ENCODE data around the gene ZNF160. TPM values are rescaled to one million over a fixed set of nuclear protein-coding genes. Genes with fewer than 3 reads are reported as not detected.

Gene ZNF160
- total RNA-seq, 2 experiments from 2014 or later = 42.1 to 45.5 TPM

DNA sequence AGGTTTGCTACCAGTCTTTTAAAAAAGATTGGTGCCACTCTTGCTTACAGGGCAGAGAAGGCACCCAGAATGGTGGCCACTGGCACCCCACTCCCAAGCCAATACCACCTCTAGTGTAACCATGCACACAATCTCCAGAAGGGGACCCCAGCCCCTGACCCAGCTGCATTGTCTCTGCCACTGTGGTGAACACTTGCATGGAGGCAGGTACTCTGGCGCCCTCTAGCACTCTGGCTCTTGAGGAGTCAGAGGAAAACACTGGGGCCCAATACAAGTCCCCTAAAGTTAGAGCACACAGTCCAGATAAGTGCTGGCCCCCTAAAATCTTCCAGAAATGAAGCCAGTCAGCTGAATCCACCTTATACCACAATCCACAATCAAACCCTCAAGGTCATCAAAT lies 83.5 kb downstream of the ZNF160 start:
- Histone ChIP-seq H3K27ac (ENCODE audit: low read depth in 1 of 2, low read length in 2 of 2) (no peak overlapping the region), H3K4me3 (ENCODE audit: low read length) (no peak overlapping the region), H3K9me3 (ENCODE audit: control insufficient read depth in 1 of 2, insufficient read depth in 1 of 2, low read length in 2 of 2) (peaks cover 19 to 28% of the 10 kb centered on the region in 2 experiments), H3K4me1 (ENCODE audit: insufficient read depth, low read length) (no peaks in the 10 kb centered on the region), H3K36me3 (ENCODE audit: insufficient read depth, low read length) (no peaks in the 10 kb centered on the region), H3K27me3 (ENCODE audit: control insufficient read depth in 1 of 2, insufficient read depth in 2 of 2, low read length in 2 of 2) (no peaks in the 10 kb centered on the region)
- DNase-seq (peak in 4 of 14 experiments; percentile 4 to 18 (median 6)), ATAC-seq (ENCODE audit: poor library complexity) (no peak)
- ChIA-PET POLR2A (no interaction called here), CTCF (no interaction called here)
- intact Hi-C loops (cut with DNase I, micrococcal nuclease) = no loop called here
- no peak overlapping the region for H3K4me3 Mint-ChIP-seq
- TF ChIP-seq, protein P1, sequence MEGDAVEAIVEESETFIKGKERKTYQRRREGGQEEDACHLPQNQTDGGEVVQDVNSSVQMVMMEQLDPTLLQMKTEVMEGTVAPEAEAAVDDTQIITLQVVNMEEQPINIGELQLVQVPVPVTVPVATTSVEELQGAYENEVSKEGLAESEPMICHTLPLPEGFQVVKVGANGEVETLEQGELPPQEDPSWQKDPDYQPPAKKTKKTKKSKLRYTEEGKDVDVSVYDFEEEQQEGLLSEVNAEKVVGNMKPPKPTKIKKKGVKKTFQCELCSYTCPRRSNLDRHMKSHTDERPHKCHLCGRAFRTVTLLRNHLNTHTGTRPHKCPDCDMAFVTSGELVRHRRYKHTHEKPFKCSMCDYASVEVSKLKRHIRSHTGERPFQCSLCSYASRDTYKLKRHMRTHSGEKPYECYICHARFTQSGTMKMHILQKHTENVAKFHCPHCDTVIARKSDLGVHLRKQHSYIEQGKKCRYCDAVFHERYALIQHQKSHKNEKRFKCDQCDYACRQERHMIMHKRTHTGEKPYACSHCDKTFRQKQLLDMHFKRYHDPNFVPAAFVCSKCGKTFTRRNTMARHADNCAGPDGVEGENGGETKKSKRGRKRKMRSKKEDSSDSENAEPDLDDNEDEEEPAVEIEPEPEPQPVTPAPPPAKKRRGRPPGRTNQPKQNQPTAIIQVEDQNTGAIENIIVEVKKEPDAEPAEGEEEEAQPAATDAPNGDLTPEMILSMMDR (IDR thresholded peaks at IDR 0.05) = no peak
- peaks cover 7% of the 10 kb centered on the region for H3K36me3 Mint-ChIP-seq (ENCODE audit: low read depth)
- H3K27me3 Mint-ChIP-seq = no peaks in the 10 kb centered on the region
- H3K27ac Mint-ChIP-seq = no peak overlapping the region
- H3K9me3 Mint-ChIP-seq = peaks cover 11% of the 10 kb centered on the region
- no peaks in the 10 kb centered on the region for H3K4me1 Mint-ChIP-seq (ENCODE audit: low read depth)

Other genes with a start within 250 kb of the ZNF160 start
- gene ZNF468, start 245.8 kb downstream of the ZNF160 start, total RNA-seq = 10 to 100 TPM in 1 of 2 experiments, 1 to 10 TPM in 1; 8.4 to 11.6 TPM
- gene ZNF320, start 205.8 kb downstream of the ZNF160 start, total RNA-seq = 1 to 10 TPM; 7.2 to 7.4 TPM
- gene ZNF888, start 180.0 kb downstream of the ZNF160 start, total RNA-seq = 1 to 10 TPM; 2.5 to 3.0 TPM
- gene ZNF816, start 140.5 kb downstream of the ZNF160 start, total RNA-seq = 1 to 10 TPM; 3.6 to 5.5 TPM
- gene ERVV-1, start 89.5 kb downstream of the ZNF160 start, total RNA-seq = not detected
- gene ERVV-2, start 58.7 kb downstream of the ZNF160 start, total RNA-seq = not detected
- gene ZNF415, start 29.5 kb upstream of the ZNF160 start, total RNA-seq = 1 to 10 TPM; 1.2 to 1.7 TPM
- 1 to 10 TPM; 3.8 to 3.9 TPM for gene ZNF347, start 55.6 kb upstream of the ZNF160 start, total RNA-seq
- 1 to 10 TPM; 2.1 to 3.2 TPM for gene ZNF665, start 89.9 kb upstream of the ZNF160 start, total RNA-seq
- gene ZNF677, start 151.5 kb upstream of the ZNF160 start, total RNA-seq = 1 to 10 TPM; 5.2 to 6.4 TPM
- gene VN1R2, start 154.9 kb upstream of the ZNF160 start, total RNA-seq = not detected
- not detected for gene VN1R4, start 164.3 kb upstream of the ZNF160 start, total RNA-seq
- gene ZNF845, start 230.3 kb upstream of the ZNF160 start, total RNA-seq = 1 to 10 TPM; 7.5 to 8.0 TPM